Dedifferentiated amniotic fluid mesenchymal stem cell (primary cell): ENCODE measurements around the gene HELZ.

Experiments
- DNase-seq: peaks from one replicate; pipeline ENCODE4 v3.0.0-alpha.2; 2016; ENCODE audit errors: extremely low spot score

The HELZ gene

DNA sequence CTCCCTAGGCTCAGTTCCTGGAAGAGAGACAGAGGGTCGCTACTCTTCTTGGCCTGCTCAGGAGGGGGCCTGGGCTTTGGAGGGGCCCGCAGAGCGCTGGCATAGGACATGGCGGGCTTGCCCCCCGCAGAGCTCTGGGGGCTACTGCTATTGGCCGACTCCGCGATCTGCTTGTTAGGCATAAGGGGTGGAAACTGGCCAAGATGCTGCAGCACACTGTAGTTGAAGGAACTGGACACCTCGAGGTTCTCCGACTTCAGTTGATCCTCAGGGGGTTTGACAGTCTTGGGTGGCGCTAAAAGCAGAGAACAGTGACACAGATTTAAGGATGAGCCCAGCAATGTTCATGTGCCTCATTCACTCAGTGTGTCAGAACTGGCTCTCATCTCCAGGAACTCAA lies 166.7 kb downstream of the HELZ start:
- DNase-seq, result no peak

GRCh38 chr17:67076290-67076689 lies 168.7 kb downstream of the HELZ start:
- DNase-seq, result no peak

GRCh38 chr17:67074781-67075180 lies 170.2 kb downstream of the HELZ start:
- DNase-seq, result no peak

DNA sequence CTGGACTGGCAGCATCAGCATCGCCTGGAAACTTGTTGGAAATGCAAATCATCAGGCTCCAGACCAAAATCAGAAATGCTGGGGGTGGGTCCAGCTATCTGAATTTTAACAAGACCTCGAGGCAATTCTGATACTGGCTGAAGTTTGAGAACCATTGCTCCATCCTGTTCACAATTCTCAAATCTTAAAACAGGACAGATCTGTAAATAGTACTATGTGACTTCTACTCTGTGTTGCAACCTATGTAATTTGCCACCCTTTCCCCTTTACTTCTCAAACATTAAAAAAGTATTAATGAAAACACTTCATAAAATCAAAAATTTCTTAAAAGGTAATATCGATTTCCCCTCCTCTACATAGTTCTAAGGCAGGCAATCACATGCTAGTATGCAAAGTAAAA lies 172.1 kb downstream of the HELZ start:
- DNase-seq, result no peak

- no peak for DNase-seq
These were observed 173.4 kb downstream of the HELZ start for GRCh38 chr17:67071595-67071994.

DNA sequence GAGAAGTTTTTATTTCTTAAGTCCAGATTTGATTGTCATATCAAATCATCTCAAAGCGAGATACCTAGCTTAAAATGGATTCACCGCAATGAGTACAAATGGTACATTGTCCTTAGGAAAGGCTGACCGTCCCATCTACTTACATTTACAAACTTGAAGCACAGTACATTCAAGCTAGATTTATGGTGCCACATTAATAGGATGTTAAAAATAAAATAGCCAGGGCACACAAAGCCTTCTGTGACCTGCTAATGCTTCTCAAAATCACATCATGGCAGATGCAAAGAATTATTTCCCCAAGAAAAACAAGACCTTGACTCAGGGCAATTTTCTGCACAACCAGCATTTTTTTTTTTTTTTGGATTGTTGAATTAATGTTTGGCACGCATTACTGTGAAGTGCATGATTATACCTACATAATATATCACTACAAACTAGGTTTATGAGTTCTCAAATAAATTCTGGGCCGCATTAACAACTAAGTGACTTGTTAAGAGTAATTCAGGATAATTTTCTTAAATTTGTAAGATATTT lies 175.3 kb downstream of the HELZ start:
- no peak for DNase-seq

GRCh38 chr17:67068999-67069398 lies 176.0 kb downstream of the HELZ start:
- DNase-seq, result no peak

DNA sequence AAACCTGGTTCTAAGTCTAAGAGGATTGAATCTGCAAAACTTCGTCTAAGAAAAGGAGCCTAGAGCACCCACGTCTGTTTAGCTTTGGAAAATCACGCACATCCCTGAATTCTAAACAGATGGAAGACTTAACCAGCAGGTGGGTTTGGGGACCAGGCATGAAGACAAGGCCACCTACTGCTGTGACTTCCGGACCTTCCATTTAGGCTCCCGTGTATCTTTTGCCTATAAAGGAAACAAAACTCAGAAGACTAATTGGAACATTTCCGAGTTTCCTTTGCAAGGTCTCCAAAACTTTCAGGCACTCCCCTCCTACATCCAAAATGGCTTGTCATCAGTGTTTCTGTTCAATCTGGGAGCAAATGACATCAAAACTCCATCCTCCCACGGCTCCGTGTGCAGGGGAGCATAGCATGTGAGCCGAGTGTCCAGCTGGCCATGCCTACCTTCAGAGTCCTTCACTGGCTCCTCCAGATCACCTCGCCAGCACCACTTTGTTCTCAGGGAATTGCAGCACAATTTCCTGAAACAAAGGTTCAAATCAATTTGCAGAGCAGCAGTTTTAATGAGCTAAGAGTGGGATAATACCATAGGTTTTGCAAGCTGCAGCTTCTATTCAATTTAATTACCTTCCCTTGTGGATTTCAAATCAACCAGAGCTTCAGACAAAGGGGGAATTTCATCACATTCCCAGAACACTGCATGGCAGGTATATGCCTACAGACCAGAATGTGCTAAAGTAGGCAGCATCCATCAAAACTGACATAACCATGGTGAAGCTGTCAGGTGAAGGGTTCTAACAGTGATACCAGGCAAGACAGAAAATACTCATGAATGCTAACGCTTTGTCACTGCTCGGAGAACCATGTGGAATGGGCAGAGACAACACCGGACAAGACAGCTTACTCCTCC lies 177.2 kb downstream of the HELZ start:
- no peak for DNase-seq

GRCh38 chr17:67066717-67067116 lies 178.3 kb downstream of the HELZ start:
- DNase-seq, result no peak

- DNase-seq, result peak; percentile 19
These were observed 181.9 kb downstream of the HELZ start for GRCh38 chr17:67063141-67063540.

DNA sequence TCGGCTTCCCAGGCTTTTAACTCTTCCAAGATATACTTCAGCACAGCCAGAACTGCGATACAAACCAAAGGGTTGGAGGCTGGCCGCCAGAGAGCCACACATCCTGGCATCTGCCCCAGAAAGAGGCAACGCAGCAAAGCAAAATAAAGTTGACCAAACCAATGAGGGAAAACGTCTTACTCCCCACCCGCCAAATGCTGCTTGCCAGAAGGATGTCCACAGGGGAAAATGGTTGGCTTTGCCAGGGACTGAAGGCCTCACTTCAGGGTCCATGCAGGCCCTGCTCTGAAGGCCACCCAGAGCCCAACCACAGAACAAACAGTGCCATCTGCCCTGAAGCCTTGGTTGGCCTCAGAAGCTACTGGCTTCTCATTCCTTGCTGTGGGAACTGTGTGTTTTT lies 185.6 kb downstream of the HELZ start:
- DNase-seq, result no peak

- no peak for DNase-seq
These were observed 187.0 kb downstream of the HELZ start for GRCh38 chr17:67058036-67058435.

DNA sequence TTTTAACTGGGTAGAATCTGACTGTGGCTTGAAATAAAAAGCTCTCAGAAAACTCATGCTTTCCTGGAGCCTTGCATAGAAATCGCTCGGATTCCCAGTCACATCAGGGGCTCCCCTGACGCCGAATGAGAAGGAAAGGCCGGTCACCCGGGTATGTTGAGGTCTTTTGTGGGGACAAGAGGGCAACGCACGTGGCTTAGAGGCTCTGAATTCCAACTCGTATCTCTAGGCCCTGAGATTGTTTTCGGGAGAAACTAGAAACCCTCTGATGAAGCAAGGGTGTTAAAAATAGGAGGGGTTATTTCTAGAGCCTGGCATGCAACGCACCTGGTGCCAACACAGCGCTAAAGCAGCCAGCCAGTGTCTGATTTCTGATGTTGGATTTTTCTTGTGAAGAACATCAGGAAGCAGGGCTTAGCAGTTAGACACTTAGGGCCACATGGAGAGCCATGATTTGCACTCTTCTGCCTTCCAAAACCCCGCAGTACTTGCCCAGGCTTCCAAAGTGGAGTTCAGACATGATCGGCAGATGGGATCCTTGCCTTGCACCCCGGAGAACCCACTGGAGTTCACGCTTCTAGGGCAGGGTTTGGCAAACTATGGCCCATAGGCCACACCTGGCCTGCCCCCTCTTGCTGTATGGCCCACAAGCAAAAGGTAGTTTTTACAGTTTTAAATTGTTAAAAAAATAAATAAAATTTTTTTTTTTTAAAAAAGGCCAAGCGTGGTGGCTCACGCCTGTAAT lies 188.1 kb downstream of the HELZ start:
- DNase-seq, result no peak

GRCh38 chr17:67055811-67056745 lies 188.9 kb downstream of the HELZ start:
- DNase-seq, result no peak

GRCh38 chr17:67055041-67055443 lies 190.0 kb downstream of the HELZ start:
- no peak for DNase-seq

GRCh38 chr17:67054608-67055007 lies 190.4 kb downstream of the HELZ start:
- no peak for DNase-seq

DNA sequence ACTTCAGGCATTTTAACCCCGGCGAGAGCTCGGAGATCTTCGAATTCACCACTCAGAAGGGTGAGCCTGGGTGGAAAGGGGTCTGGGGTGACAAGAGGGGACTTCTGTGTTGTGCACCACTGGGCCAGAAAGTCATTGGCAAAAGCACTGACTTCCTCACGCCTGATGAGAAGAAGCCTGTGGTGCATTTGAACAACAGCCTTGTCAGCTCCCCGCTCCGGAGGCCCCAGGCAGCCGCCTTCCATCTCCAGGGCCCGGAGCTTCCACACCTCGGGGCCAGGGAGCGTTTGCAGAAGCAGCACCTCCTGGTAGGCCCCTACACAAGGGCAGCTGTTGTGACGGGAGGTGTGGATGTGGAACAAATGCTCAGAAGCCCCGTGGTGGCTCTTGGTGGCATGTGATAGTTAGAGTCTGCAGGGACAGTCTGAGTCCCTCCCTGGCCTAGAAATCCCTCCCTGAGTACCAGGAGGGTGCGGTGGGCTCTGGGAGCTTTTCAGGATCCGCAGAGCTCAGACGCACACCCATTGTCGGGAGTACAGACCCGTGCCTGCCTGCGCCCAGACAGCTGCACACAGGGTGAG lies 190.9 kb downstream of the HELZ start:
- DNase-seq, result no peak

DNA sequence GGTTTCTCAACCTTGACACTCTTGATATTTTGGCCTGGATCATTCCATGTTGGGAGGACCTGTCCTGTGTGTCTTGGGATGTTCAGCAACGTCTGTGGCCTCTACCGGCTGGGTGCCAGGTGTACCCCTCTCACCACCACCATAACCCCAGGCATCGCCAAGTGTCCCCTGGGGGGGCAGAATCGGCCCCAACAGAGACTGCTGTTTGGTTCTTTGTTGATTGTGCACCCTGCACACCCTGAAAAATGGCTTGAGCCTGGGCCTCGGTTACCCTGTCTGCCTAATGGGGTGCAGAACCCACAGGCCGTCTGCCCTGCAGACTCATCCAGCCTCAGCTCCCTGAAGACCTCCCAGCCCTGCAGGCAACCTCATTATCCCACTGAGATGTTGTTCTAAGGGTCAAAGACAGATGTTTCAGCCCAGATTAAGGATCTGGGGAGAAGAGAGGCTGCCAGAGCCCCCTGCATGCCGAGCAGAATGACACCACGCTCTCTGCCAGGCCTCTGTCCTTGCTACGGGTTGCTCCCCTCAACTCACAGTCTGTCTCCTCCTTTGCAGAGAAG lies 191.5 kb downstream of the HELZ start:
- no peak for DNase-seq

- DNase-seq, result no peak
These were observed 192.1 kb downstream of the HELZ start for GRCh38 chr17:67052720-67053437.

DNA sequence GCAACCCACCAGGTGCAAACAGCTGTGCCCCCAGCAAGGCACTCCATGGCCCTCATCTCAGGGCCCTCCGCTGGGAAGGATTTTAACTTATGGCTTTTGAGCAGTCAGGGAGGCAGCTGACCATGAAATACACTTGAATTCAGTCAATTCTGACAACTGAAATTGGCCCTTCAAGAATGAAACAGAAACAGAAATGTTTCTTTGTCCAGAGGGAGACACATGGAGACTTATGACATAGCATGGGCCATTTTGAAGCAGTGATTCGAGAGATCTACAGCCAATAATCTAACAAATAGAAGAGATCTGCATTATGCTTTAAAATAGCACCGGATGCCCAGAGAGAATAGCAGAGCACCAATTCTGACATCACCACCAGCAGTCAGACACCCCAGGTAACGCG lies 193.2 kb downstream of the HELZ start:
- no peak for DNase-seq
